ENCODE data around the gene CUBN.

DNA sequence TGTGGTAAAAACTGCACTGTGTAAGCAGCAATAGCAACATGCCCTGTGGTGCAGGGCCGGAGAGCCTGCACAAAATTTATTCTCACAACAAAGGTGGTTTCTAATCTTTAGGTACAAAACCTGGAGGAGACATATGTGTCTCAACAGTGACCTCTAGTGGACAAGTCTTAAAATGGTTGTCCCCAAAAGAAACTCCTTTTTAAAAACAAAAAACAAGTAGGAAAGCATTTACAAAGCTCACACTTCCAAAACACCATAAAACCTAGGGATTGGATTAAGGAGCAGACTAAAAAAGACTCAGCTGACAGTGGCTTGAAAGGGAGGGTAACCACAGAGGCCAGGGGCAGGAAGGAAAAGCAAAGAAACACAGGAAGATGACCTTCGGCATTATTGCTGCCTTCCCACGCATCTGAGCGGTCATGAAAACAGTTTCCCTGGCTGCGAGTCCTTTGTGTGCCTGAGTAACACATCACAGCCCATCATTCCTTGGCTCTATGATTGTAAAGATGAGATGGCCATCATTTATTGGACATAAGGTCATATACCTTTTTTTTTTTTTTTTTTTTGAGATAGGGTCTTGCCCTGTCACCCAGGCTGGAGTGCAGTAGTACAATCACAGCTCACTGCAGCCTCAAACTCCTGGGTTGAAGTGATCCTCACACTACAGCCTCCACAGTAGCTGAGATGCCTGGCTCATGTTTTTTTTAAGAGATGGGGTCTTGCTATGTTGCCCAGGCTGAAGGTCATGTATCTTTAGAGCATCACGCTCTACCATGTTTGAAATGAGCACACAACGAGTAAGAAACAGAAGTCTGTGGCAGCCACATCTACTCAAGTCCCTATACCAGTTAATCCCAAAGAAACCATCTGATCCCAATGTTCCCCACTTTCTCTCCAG lies 351.9 kb downstream of the CUBN start:
- no peak for TF ChIP-seq EP300 (IDR thresholded peaks at IDR 0.05)
- TF ChIP-seq, protein P1, sequence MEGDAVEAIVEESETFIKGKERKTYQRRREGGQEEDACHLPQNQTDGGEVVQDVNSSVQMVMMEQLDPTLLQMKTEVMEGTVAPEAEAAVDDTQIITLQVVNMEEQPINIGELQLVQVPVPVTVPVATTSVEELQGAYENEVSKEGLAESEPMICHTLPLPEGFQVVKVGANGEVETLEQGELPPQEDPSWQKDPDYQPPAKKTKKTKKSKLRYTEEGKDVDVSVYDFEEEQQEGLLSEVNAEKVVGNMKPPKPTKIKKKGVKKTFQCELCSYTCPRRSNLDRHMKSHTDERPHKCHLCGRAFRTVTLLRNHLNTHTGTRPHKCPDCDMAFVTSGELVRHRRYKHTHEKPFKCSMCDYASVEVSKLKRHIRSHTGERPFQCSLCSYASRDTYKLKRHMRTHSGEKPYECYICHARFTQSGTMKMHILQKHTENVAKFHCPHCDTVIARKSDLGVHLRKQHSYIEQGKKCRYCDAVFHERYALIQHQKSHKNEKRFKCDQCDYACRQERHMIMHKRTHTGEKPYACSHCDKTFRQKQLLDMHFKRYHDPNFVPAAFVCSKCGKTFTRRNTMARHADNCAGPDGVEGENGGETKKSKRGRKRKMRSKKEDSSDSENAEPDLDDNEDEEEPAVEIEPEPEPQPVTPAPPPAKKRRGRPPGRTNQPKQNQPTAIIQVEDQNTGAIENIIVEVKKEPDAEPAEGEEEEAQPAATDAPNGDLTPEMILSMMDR (IDR thresholded peaks at IDR 0.05) = peak; percentile 21 to 75 (median 60)
- no peak for TF ChIP-seq POLR2AphosphoS5 (IDR thresholded peaks at IDR 0.05)
